Upper lobe of left lung (tissue), 4 donors: Measurements from ENCODE around the gene DERA.

Experiments
- POLR2A ChIP-seq, 4 donors: fragments of 450-650 bp; IDR thresholded peaks; one replicate each; pipeline ENCODE4 v1.5.1; 2016 to 2017; ENCODE audit warnings: antibody characterized with exemption in 4 of 4, mild to moderate bottlenecking in 2 of 4
- POLR2AphosphoS5 ChIP-seq, 2 donors: sonication (generic); formaldehyde crosslinking; IDR thresholded peaks; one replicate each; pipeline ENCODE4 v1.5.1; 2017; ENCODE audit warnings: antibody characterized with exemption in 2 of 2
- TF ChIP-seq, protein P1 (sequence below), 6 experiments: fragments of 450-650 bp in 4 of 6; fragments of 200-600 bp in 2 of 6; sonication (generic) in 2 of 6; IDR thresholded peaks; one replicate each; pipeline ENCODE4 v1.5.1; 2016 to 2019; ENCODE audit warnings: antibody characterized with exemption in 6 of 6

DNA sequence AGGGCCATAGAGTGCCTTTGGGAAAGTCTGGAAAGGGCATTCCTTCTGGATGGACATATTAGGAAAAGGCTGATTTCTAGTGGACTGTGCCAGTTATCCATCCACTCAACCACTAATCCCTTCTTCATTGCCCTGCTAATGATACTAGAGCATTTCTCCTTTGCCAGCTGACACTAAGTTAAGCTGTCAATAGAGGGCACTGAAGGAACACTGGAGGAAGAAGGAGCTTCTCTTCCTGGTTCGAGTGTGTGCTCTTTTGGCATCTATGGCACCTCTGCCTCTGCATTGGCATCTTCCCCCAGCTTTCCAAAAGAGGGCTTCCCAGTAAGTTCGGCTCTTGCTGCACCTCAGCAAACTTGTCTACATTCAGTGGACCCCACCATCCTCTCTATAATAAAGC is 165.4 kb downstream of the DERA start:
- TF ChIP-seq POLR2A (IDR thresholded peaks at IDR 0.05) = no peak
- TF ChIP-seq, protein P1, sequence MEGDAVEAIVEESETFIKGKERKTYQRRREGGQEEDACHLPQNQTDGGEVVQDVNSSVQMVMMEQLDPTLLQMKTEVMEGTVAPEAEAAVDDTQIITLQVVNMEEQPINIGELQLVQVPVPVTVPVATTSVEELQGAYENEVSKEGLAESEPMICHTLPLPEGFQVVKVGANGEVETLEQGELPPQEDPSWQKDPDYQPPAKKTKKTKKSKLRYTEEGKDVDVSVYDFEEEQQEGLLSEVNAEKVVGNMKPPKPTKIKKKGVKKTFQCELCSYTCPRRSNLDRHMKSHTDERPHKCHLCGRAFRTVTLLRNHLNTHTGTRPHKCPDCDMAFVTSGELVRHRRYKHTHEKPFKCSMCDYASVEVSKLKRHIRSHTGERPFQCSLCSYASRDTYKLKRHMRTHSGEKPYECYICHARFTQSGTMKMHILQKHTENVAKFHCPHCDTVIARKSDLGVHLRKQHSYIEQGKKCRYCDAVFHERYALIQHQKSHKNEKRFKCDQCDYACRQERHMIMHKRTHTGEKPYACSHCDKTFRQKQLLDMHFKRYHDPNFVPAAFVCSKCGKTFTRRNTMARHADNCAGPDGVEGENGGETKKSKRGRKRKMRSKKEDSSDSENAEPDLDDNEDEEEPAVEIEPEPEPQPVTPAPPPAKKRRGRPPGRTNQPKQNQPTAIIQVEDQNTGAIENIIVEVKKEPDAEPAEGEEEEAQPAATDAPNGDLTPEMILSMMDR (IDR thresholded peaks at IDR 0.05) = peak in 5 of 6 experiments; percentile 13 to 40 (median 35)
- no peak for TF ChIP-seq POLR2AphosphoS5 (IDR thresholded peaks at IDR 0.05)
